ENCODE data around the gene ATL2.

ATL2 gene

GRCh38 chr2:38269421-38269820 is 107.7 kb downstream of the ATL2 start:
- H3K9ac ChIP-seq (ENCODE audit: insufficient read length, low read depth) = no peak overlapping the region
- no peak overlapping the region for H3K4me3 ChIP-seq (ENCODE audit: insufficient read length, low read depth)
- no peaks in the 10 kb centered on the region for H3K27me3 ChIP-seq (ENCODE audit: insufficient read depth, insufficient read length)
- no peaks in the 10 kb centered on the region for H3K36me3 ChIP-seq (ENCODE audit: insufficient read depth, insufficient read length, low read length)
- no peaks in the 10 kb centered on the region for H3K9me3 ChIP-seq (ENCODE audit: insufficient read depth, low read length)
- no peaks in the 10 kb centered on the region for H3K4me1 ChIP-seq (ENCODE audit: insufficient read depth, insufficient read length)
- no peak for TF ChIP-seq SUZ12 (IDR thresholded peaks at IDR 0.05; ENCODE audit: extremely low read depth, insufficient read depth, insufficient read length)
- no peak for TF ChIP-seq ZNF274 (IDR thresholded peaks at IDR 0.05; ENCODE audit: low read depth, low read length)
- TF ChIP-seq YY1 (IDR thresholded peaks at IDR 0.05; ENCODE audit: insufficient read depth, insufficient read length) = no peak
- DNase-seq (ENCODE audit: low read depth, low spot score) = no peak

- Histone ChIP-seq H3K4me1 (ENCODE audit: insufficient read depth, insufficient read length) (no peaks in the 10 kb centered on the region), H3K36me3 (ENCODE audit: insufficient read depth, insufficient read length, low read length) (no peaks in the 10 kb centered on the region), H3K9ac (ENCODE audit: insufficient read length, low read depth) (no peak overlapping the region), H3K4me3 (ENCODE audit: insufficient read length, low read depth) (no peak overlapping the region), H3K27me3 (ENCODE audit: insufficient read depth, insufficient read length) (no peaks in the 10 kb centered on the region), H3K9me3 (ENCODE audit: insufficient read depth, low read length) (no peaks in the 10 kb centered on the region; the same call in 1 of the 2 replicates)
- no peak for DNase-seq (ENCODE audit: low read depth, low spot score)
- no peak for TF ChIP-seq SUZ12 (IDR thresholded peaks at IDR 0.05; ENCODE audit: extremely low read depth, insufficient read depth, insufficient read length)
- TF ChIP-seq YY1 (IDR thresholded peaks at IDR 0.05; ENCODE audit: insufficient read depth, insufficient read length) = no peak
- no peak for TF ChIP-seq ZNF274 (IDR thresholded peaks at IDR 0.05; ENCODE audit: low read depth, low read length)
These were observed 108.3 kb downstream of the ATL2 start for GRCh38 chr2:38268691-38269327.

- DNase-seq (ENCODE audit: low read depth, low spot score) = no peak
These were observed 109.1 kb downstream of the ATL2 start for GRCh38 chr2:38268001-38268400.

GRCh38 chr2:38267270-38267925 is 109.7 kb downstream of the ATL2 start:
- no peak overlapping the region for H3K9ac ChIP-seq (ENCODE audit: insufficient read length, low read depth)
- H3K4me3 ChIP-seq (ENCODE audit: insufficient read length, low read depth) = no peak overlapping the region
- DNase-seq (ENCODE audit: low read depth, low spot score) = no peak
- H3K27me3 ChIP-seq (ENCODE audit: insufficient read depth, insufficient read length) = no peaks in the 10 kb centered on the region
- TF ChIP-seq YY1 (IDR thresholded peaks at IDR 0.05; ENCODE audit: insufficient read depth, insufficient read length) = no peak
- no peak for TF ChIP-seq ZNF274 (IDR thresholded peaks at IDR 0.05; ENCODE audit: low read depth, low read length)
- TF ChIP-seq SUZ12 (IDR thresholded peaks at IDR 0.05; ENCODE audit: extremely low read depth, insufficient read depth, insufficient read length) = no peak
- no peaks in the 10 kb centered on the region for H3K36me3 ChIP-seq (ENCODE audit: insufficient read depth, insufficient read length, low read length)
- H3K9me3 ChIP-seq (ENCODE audit: insufficient read depth, low read length) = no peaks in the 10 kb centered on the region; the same call in 1 of the 2 replicates
- no peaks in the 10 kb centered on the region for H3K4me1 ChIP-seq (ENCODE audit: insufficient read depth, insufficient read length)

More at GRCh38 chr2:38268001-38268400, 109.1 kb downstream of the ATL2 start:
- H3K4me1 ChIP-seq (ENCODE audit: insufficient read depth, insufficient read length) = no peaks in the 10 kb centered on the region
- H3K27me3 ChIP-seq (ENCODE audit: insufficient read depth, insufficient read length) = no peaks in the 10 kb centered on the region
- no peak overlapping the region for H3K9ac ChIP-seq (ENCODE audit: insufficient read length, low read depth)
- H3K9me3 ChIP-seq (ENCODE audit: insufficient read depth, low read length) = no peaks in the 10 kb centered on the region; the same call in 1 of the 2 replicates
- H3K4me3 ChIP-seq (ENCODE audit: insufficient read length, low read depth) = no peak overlapping the region
- no peaks in the 10 kb centered on the region for H3K36me3 ChIP-seq (ENCODE audit: insufficient read depth, insufficient read length, low read length)
- no peak for TF ChIP-seq YY1 (IDR thresholded peaks at IDR 0.05; ENCODE audit: insufficient read depth, insufficient read length)

GRCh38 chr2:38266382-38267061 is 110.6 kb downstream of the ATL2 start:
- no peak for DNase-seq (ENCODE audit: low read depth, low spot score)
- Histone ChIP-seq H3K9ac (ENCODE audit: insufficient read length, low read depth) (no peak overlapping the region), H3K4me1 (ENCODE audit: insufficient read depth, insufficient read length) (no peaks in the 10 kb centered on the region), H3K27me3 (ENCODE audit: insufficient read depth, insufficient read length) (no peaks in the 10 kb centered on the region), H3K36me3 (ENCODE audit: insufficient read depth, insufficient read length, low read length) (no peaks in the 10 kb centered on the region), H3K9me3 (ENCODE audit: insufficient read depth, low read length) (no peaks in the 10 kb centered on the region; the same call in 1 of the 2 replicates), H3K4me3 (ENCODE audit: insufficient read length, low read depth) (no peak overlapping the region)
- TF ChIP-seq YY1 (IDR thresholded peaks at IDR 0.05; ENCODE audit: insufficient read depth, insufficient read length) = no peak

GRCh38 chr2:38265461-38265860 is 111.6 kb downstream of the ATL2 start:
- no peaks in the 10 kb centered on the region for H3K36me3 ChIP-seq (ENCODE audit: insufficient read depth, insufficient read length, low read length)
- no peak overlapping the region for H3K4me3 ChIP-seq (ENCODE audit: insufficient read length, low read depth)
- DNase-seq (ENCODE audit: low read depth, low spot score) = no peak
- H3K9ac ChIP-seq (ENCODE audit: insufficient read length, low read depth) = no peak overlapping the region
- H3K27me3 ChIP-seq (ENCODE audit: insufficient read depth, insufficient read length) = no peaks in the 10 kb centered on the region
- no peaks in the 10 kb centered on the region for H3K4me1 ChIP-seq (ENCODE audit: insufficient read depth, insufficient read length)
- no peaks in the 10 kb centered on the region; the same call in 1 of the 2 replicates for H3K9me3 ChIP-seq (ENCODE audit: insufficient read depth, low read length)
- TF ChIP-seq ZNF274 (IDR thresholded peaks at IDR 0.05; ENCODE audit: low read depth, low read length) (no peak), SUZ12 (IDR thresholded peaks at IDR 0.05; ENCODE audit: extremely low read depth, insufficient read depth, insufficient read length) (no peak), YY1 (IDR thresholded peaks at IDR 0.05; ENCODE audit: insufficient read depth, insufficient read length) (no peak)

Measured in NT2/D1 (cell line).